Small intestine (tissue), 7 donors: Measurements from ENCODE around the gene NTRK3. TPM values are rescaled to one million over a fixed set of nuclear protein-coding genes. Genes with fewer than 3 reads are reported as not detected.

Experiments used
- DNase-seq, 2 donors: peaks; one replicate each; pipeline versions ENCODE4 v3.0.0 to v3.0.0-alpha.2; 2013
- FAIRE-seq: peaks from 2 replicates; lab custom pipeline; 2012; peaks lifted over from hg19 to GRCh38; lab: Jason Lieb, UNC
- H3K27ac ChIP-seq, 3 donors: one replicate each; pipeline ENCODE4 v1.5.1; 2013; ENCODE audit warnings: low read length in 2 of 3, mild to moderate bottlenecking in 2 of 3, control low read depth in 1 of 3, inconsistent platforms in 1 of 3, low read depth in 1 of 3, moderate library complexity in 1 of 3
- H3K27me3 ChIP-seq, 3 donors: one replicate each; pipeline ENCODE4 v1.6.1; 2013; ENCODE audit warnings: low read length in 3 of 3, inconsistent platforms in 1 of 3; ENCODE audit not compliant: control insufficient read depth in 3 of 3, insufficient read depth in 3 of 3
- H3K36me3 ChIP-seq, 3 donors: one replicate each; pipeline ENCODE4 v1.6.1; 2013; ENCODE audit warnings: low read length in 3 of 3, inconsistent platforms in 1 of 3, low read depth in 1 of 3, mild to moderate bottlenecking in 1 of 3, moderate library complexity in 1 of 3; ENCODE audit not compliant: control insufficient read depth in 3 of 3, insufficient read depth in 2 of 3
- H3K4me1 ChIP-seq, 3 donors: one replicate each; pipeline ENCODE4 v1.6.1; 2013; ENCODE audit warnings: low read length in 2 of 3, inconsistent platforms in 1 of 3, low read depth in 1 of 3, mild to moderate bottlenecking in 1 of 3, moderate library complexity in 1 of 3; ENCODE audit not compliant: control insufficient read depth in 3 of 3, insufficient read depth in 2 of 3
- H3K4me3 ChIP-seq, 3 donors: one replicate each; pipeline ENCODE4 v1.5.1; 2013; ENCODE audit warnings: low read length in 3 of 3, control low read depth in 1 of 3, inconsistent platforms in 1 of 3, low read depth in 1 of 3, mild to moderate bottlenecking in 1 of 3, moderate library complexity in 1 of 3
- H3K9me3 ChIP-seq, 2 donors: one replicate each; pipeline ENCODE4 v1.6.1; 2013; ENCODE audit warnings: low read depth in 1 of 2, low read length in 1 of 2; ENCODE audit not compliant: control insufficient read depth in 2 of 2, insufficient read depth in 1 of 2
- WGBS, 3 donors: extraction: QIAGEN DNeasy Blood & Tissue Kit; methylation state at CpG; one replicate each; pipeline ENCODE4 v1.1.7; 2013; 5-methylcytosine and 5-hydroxymethylcytosine counted together
- polyA plus RNA-seq, 4 donors: library from polyadenylated mRNA; stranded (reverse) in 3 of 4; unstranded in 1 of 4; fragments of 200-250 nt in 3 of 4; fragments of 120-200 nt in 1 of 4; gene quantifications; one replicate each; pipeline versions ENCODE4 v1.2.1 to v1.2.3, GENCODE V29; 2013
- donor health status: healthy with polysubstance abuse.
- donor health status: control.
- donor health status: control.
- donor health status: Bipolar disorder and iron deficiency.
- donor health status: healthy.

NTRK3 gene
- polyA plus RNA-seq, 4 donors = under 0.01 to 3.6 (median 0.52) TPM; not detected in 1

- DNase-seq (no peak), FAIRE-seq (no peak)
- Histone ChIP-seq H3K27ac (no peak overlapping the region), H3K4me1 (no peaks in the 10 kb centered on the region), H3K36me3 (no peaks in the 10 kb centered on the region), H3K27me3 (no peaks in the 10 kb centered on the region), H3K4me3 (no peak overlapping the region), H3K9me3 (no peaks in the 10 kb centered on the region)
- 87 to 92% (median 89%) methylated on average over 4 of the region's 4 CpGs for WGBS, 3 donors
These were observed 238.8 kb downstream of the NTRK3 start for GRCh38 chr15:88017753-88018152.

GRCh38 chr15:88016406-88016805, 240.1 kb downstream of the NTRK3 start:
- FAIRE-seq (no peak), DNase-seq (no peak)
- H3K36me3 ChIP-seq = no peaks in the 10 kb centered on the region
- no peak overlapping the region for H3K27ac ChIP-seq
- H3K9me3 ChIP-seq = no peaks in the 10 kb centered on the region
- WGBS, 3 donors = 60 to 67% (median 65%) methylated on average over 3 of the region's 3 CpGs
- H3K27me3 ChIP-seq = no peaks in the 10 kb centered on the region
- H3K4me3 ChIP-seq = no peak overlapping the region
- H3K4me1 ChIP-seq = no peaks in the 10 kb centered on the region

- H3K9me3 ChIP-seq = no peaks in the 10 kb centered on the region
- no peak overlapping the region for H3K4me3 ChIP-seq
- FAIRE-seq (no peak), DNase-seq (no peak)
- H3K4me1 ChIP-seq = no peaks in the 10 kb centered on the region
- WGBS, 3 donors = 53 to 60% (median 59%) methylated on average over 9 of the region's 9 CpGs
- no peaks in the 10 kb centered on the region for H3K27me3 ChIP-seq
- H3K27ac ChIP-seq = no peak overlapping the region
- no peaks in the 10 kb centered on the region for H3K36me3 ChIP-seq
These were observed 241.2 kb downstream of the NTRK3 start for GRCh38 chr15:88015228-88015860.

GRCh38 chr15:88014454-88015160, 241.9 kb downstream of the NTRK3 start:
- DNase-seq = no peak
- WGBS, 3 donors = 74 to 85% (median 84%) methylated on average over 9 of the region's 9 CpGs

GRCh38 chr15:88013111-88013510, 243.4 kb downstream of the NTRK3 start:
- H3K4me1 ChIP-seq = no peaks in the 10 kb centered on the region
- DNase-seq (no peak), FAIRE-seq (no peak)
- H3K4me3 ChIP-seq = no peak overlapping the region
- H3K27ac ChIP-seq = no peak overlapping the region
- WGBS, 3 donors = 74 to 90% (median 77%) methylated on average over 7 of the region's 8 CpGs
- no peaks in the 10 kb centered on the region for H3K27me3 ChIP-seq
- no peaks in the 10 kb centered on the region for H3K9me3 ChIP-seq
- H3K36me3 ChIP-seq = no peaks in the 10 kb centered on the region

More at GRCh38 chr15:88014454-88015160, 241.9 kb downstream of the NTRK3 start:
- Histone ChIP-seq H3K4me1 (no peaks in the 10 kb centered on the region), H3K36me3 (no peaks in the 10 kb centered on the region), H3K27me3 (no peaks in the 10 kb centered on the region), H3K4me3 (no peak overlapping the region), H3K27ac (no peak overlapping the region), H3K9me3 (no peaks in the 10 kb centered on the region)
- no peak for FAIRE-seq

GRCh38 chr15:88012688-88013087, 243.9 kb downstream of the NTRK3 start:
- H3K4me1 ChIP-seq = no peaks in the 10 kb centered on the region

GRCh38 chr15:88012233-88012632, 244.3 kb downstream of the NTRK3 start:
- H3K27me3 ChIP-seq = no peaks in the 10 kb centered on the region
- no peak for DNase-seq
- no peak overlapping the region for H3K4me3 ChIP-seq
- no peaks in the 10 kb centered on the region for H3K4me1 ChIP-seq
- H3K9me3 ChIP-seq = no peaks in the 10 kb centered on the region
- FAIRE-seq = no peak
- no peak overlapping the region for H3K27ac ChIP-seq
- H3K36me3 ChIP-seq = no peaks in the 10 kb centered on the region
- WGBS, 3 donors = 47 to 60% (median 48%) methylated on average over 4 of the region's 4 CpGs

More at GRCh38 chr15:88012688-88013087, 243.9 kb downstream of the NTRK3 start:
- Histone ChIP-seq H3K27ac (no peak overlapping the region), H3K27me3 (no peaks in the 10 kb centered on the region), H3K36me3 (no peaks in the 10 kb centered on the region), H3K9me3 (no peaks in the 10 kb centered on the region), H3K4me3 (no peak overlapping the region)
- DNase-seq = no peak
- no peak for FAIRE-seq
- 69 to 84% (median 81%) methylated on average over 7 of the region's 7 CpGs for WGBS, 3 donors

GRCh38 chr15:88011533-88011932, 245.0 kb downstream of the NTRK3 start:
- H3K9me3 ChIP-seq = no peaks in the 10 kb centered on the region
- 87 to 90% (median 88%) methylated on average over 4 of the region's 4 CpGs for WGBS, 3 donors

More at GRCh38 chr15:88011533-88011932, 245.0 kb downstream of the NTRK3 start:
- H3K27ac ChIP-seq = no peak overlapping the region
- DNase-seq (no peak), FAIRE-seq (no peak)
- H3K36me3 ChIP-seq = no peaks in the 10 kb centered on the region
- no peaks in the 10 kb centered on the region for H3K4me1 ChIP-seq
- H3K4me3 ChIP-seq = no peak overlapping the region
- H3K27me3 ChIP-seq = no peaks in the 10 kb centered on the region
